ENCODE data around the gene CCDC43. TPM values are rescaled to one million over a fixed set of nuclear protein-coding genes. Genes with fewer than 3 reads are reported as not detected.
"Not testable (repeated sequence)": the region's sequence is repeated elsewhere in the genome, so short reads cannot be mapped to it uniquely, and the experiment has no call there.

CCDC43 gene
- total and polyA plus RNA-seq, 11 donors: 19.0 to 32.9 (median 26.2) TPM

DNA sequence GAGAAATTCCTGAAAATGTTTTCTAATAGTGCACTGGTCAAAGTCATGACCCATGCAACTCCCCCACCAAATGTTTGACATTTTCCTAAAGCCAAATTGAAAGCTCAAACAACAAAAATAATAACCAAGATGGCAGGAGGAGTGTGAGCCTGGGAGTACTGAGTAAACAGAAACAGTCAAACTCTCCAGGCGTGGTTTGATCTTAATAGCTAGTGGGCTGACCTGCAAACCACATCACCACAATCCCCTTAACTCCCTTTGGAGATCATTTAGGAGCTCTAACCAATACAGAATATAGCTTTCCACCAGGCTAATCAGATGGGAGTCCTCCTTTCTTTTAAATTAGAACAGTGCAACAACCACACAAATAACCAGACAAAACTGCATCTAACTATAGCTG lies 52.5 kb downstream of the CCDC43 start:
- ATAC-seq (no peak), DNase-seq (no peak)
- intact Hi-C loops (cut with DNase I): loop anchor here in 3 of 10 donors (2.0 to 5.0 kb wide), 2 partner anchors 104 to 105 kb away; no protein-coding TSS in a partner anchor
- no peaks in the 10 kb centered on the region for H3K4me1 ChIP-seq
- H3K27me3 ChIP-seq: no peaks in the 10 kb centered on the region
- H3K27ac ChIP-seq: no peak overlapping the region
- 78 to 89% (median 83%) methylated on average over 1 of the region's 1 CpG for WGBS, 4 donors
- no peaks in the 10 kb centered on the region for H3K9me3 ChIP-seq
- no peaks in the 10 kb centered on the region for H3K36me3 ChIP-seq
- TF ChIP-seq, protein P1, sequence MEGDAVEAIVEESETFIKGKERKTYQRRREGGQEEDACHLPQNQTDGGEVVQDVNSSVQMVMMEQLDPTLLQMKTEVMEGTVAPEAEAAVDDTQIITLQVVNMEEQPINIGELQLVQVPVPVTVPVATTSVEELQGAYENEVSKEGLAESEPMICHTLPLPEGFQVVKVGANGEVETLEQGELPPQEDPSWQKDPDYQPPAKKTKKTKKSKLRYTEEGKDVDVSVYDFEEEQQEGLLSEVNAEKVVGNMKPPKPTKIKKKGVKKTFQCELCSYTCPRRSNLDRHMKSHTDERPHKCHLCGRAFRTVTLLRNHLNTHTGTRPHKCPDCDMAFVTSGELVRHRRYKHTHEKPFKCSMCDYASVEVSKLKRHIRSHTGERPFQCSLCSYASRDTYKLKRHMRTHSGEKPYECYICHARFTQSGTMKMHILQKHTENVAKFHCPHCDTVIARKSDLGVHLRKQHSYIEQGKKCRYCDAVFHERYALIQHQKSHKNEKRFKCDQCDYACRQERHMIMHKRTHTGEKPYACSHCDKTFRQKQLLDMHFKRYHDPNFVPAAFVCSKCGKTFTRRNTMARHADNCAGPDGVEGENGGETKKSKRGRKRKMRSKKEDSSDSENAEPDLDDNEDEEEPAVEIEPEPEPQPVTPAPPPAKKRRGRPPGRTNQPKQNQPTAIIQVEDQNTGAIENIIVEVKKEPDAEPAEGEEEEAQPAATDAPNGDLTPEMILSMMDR (IDR thresholded peaks at IDR 0.05): no peak
- no peak for TF ChIP-seq POLR2A (IDR thresholded peaks at IDR 0.05)
- H3K4me3 ChIP-seq: no peak overlapping the region

DNA sequence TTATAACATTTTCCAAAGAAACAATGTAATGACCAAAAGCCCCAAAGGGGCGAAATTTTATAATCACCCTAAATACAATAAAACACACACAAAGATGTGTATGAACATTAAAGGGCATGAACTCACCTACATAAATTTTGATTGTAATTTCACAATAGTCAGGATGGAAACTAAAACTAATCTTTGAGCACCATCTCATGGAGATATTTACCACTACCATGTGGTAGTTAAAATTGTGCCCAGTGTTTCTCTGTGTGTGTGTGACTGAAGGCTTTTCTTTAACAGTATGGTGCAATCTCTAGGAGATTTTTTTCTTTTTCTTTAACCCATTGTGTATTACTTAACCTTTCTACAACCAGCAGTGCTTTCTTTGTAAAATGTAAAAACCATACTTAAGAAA lies 53.0 kb downstream of the CCDC43 start:
- H3K36me3 ChIP-seq: no peaks in the 10 kb centered on the region
- no peaks in the 10 kb centered on the region for H3K27me3 ChIP-seq
- intact Hi-C loops (cut with DNase I): loop anchor here (1.0 to 5.0 kb wide), 3 partner anchors 103 to 104 kb away; no protein-coding TSS in a partner anchor
- TF ChIP-seq, protein P1 (IDR thresholded peaks at IDR 0.05): peak in 11 of 12 donors; percentile 22 to 66 (median 46)
- TF ChIP-seq POLR2A (IDR thresholded peaks at IDR 0.05): no peak
- H3K9me3 ChIP-seq: no peaks in the 10 kb centered on the region
- 49 to 63% (median 55%) methylated on average over 1 of the region's 1 CpG for WGBS, 4 donors
- peak in 3 of 4 donors; percentile 58 to 71 (median 70) for ATAC-seq
- H3K4me3 ChIP-seq: no peak overlapping the region
- H3K4me1 ChIP-seq: no peaks in the 10 kb centered on the region
- no peak overlapping the region for H3K27ac ChIP-seq
- DNase-seq: no peak

DNA sequence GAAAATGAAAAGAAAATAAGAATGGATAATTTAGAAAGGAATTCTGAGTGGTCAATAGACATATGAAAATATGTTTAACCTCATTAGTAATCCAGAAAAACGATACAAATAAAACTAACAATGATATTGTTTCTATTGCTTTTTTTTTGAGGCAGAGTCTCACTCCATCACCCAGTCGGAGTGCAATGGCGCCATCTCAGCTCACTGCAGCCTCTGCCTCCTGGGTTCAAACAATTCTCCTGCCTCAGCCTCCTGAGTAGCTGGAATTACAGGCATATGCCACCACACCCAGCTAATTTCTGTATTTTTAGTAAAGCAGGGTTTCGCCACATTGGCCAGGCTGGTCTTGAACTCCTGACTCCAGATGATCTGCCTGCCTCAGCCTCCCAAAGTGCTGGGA lies 55.2 kb downstream of the CCDC43 start:
- not testable (repeated sequence) for H3K4me1 ChIP-seq, H3K27me3 ChIP-seq, DNase-seq, H3K36me3 ChIP-seq, ATAC-seq, H3K27ac ChIP-seq, H3K9me3 ChIP-seq, H3K4me3 ChIP-seq
- WGBS, 4 donors: 58 to 78% (median 70%) methylated on average over 4 of the region's 4 CpGs
- intact Hi-C loops (cut with DNase I): loop anchor here in 1 of 10 donors (5.0 kb wide), 1 partner anchor 77 kb away; the partner anchor contains the start of gene FZD2

DNA sequence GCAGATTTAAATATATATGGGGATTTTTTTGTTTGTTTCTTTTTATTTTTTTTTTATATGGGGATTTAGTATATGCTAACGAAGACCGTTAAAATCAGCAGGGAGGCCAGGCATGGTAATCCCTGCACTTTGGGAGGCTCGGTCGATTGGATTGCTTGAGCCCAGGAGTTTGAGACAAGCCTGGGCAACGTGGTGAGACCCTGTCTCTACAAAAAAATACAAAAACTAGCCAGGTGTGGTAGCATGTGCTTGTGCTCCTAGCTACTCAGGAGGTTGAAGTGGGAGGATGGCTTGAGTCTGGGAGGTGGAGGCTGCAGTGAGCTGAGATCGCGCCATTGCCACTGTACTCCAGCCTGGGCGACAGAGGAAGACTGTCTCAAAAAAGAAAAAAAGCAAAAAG lies 55.6 kb downstream of the CCDC43 start:
- 76 to 80% (median 78%) methylated on average over 8 of the region's 8 CpGs for WGBS, 4 donors
- TF ChIP-seq, protein P1 (IDR thresholded peaks at IDR 0.05): no peak
- TF ChIP-seq POLR2A (IDR thresholded peaks at IDR 0.05): no peak
- intact Hi-C loops (cut with DNase I): loop anchor here in 1 of 10 donors (5.0 kb wide), 1 partner anchor 77 kb away; the partner anchor contains the start of gene FZD2
- H3K4me3 ChIP-seq: no peak overlapping the region
- no peak for ATAC-seq
- no peak for DNase-seq
- H3K27me3 ChIP-seq: no peaks in the 10 kb centered on the region
- H3K27ac ChIP-seq: no peak overlapping the region
- no peaks in the 10 kb centered on the region for H3K36me3 ChIP-seq
- no peaks in the 10 kb centered on the region for H3K4me1 ChIP-seq
- no peaks in the 10 kb centered on the region for H3K9me3 ChIP-seq

DNA sequence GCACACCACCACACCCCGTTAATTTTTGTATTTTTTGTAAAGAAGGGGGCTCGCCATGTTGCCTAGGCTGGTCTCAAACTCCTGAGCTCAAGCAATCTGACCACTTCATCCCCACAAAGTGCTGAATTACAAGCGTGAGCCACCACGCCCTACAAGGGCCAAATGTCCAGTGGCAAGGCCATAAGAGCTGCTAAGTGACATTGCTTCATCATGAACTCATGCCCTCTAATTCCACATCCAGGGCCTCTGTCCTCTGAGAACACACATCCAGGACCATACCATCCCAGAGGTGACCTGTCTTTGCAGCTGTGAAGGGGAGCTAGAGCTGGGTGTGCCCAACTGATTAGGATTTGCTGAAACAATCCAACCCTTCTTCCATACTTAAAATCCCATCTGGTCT lies 58.9 kb downstream of the CCDC43 start:
- DNase-seq: no peak
- TF ChIP-seq, protein P1 (IDR thresholded peaks at IDR 0.05): no peak
- no peak for TF ChIP-seq POLR2A (IDR thresholded peaks at IDR 0.05)
- intact Hi-C loops (cut with DNase I): loop anchor here in 1 of 10 donors (5.0 kb wide), 1 partner anchor 73 kb away; the partner anchor contains the start of gene FZD2
- H3K4me1 ChIP-seq: peaks cover 0 to 11% (median 0%) of the 10 kb centered on the region in 12 donors
- H3K36me3 ChIP-seq: no peaks in the 10 kb centered on the region
- H3K9me3 ChIP-seq: no peaks in the 10 kb centered on the region
- H3K4me3 ChIP-seq: no peak overlapping the region
- H3K27me3 ChIP-seq: no peaks in the 10 kb centered on the region
- H3K27ac ChIP-seq: no peak overlapping the region
- WGBS, 4 donors: 82 to 95% (median 90%) methylated on average over 4 of the region's 4 CpGs
- ATAC-seq: no peak

All from heart left ventricle (tissue), 16 donors.